NCI-H748 (cell line): ENCODE data around the gene DOK5.

Experiments
- DNase-seq: peaks from one replicate; lab custom pipeline; 2025; ENCODE audit not compliant: unreplicated experiment; lab: John Stamatoyannopoulos, UW

Gene DOK5

GRCh38 chr20:54606380-54606779 is 131.0 kb downstream of the DOK5 start:
- no peak for DNase-seq

GRCh38 chr20:54608039-54608745 is 132.8 kb downstream of the DOK5 start:
- no peak for DNase-seq

DNA sequence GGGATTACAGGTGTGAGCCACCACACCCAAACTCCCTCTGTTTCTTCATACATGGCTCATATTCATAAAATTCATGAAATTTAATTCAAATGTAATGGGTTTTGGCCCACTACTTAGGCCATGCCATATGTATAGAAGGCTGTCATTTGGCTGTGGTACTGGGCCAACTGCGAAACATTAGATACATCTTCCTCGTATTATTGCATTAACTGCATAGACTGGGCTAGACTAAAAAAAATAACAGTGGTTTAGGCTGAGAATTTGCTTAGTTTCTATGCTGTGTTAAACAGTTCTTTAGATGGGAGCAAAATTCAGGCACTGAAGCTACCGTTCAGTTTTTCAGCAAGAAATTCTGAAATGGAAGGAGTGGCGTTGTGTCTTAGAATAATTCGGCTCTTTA is 133.6 kb downstream of the DOK5 start:
- DNase-seq, result no peak

GRCh38 chr20:54611708-54612412 is 136.5 kb downstream of the DOK5 start:
- no peak for DNase-seq

DNA sequence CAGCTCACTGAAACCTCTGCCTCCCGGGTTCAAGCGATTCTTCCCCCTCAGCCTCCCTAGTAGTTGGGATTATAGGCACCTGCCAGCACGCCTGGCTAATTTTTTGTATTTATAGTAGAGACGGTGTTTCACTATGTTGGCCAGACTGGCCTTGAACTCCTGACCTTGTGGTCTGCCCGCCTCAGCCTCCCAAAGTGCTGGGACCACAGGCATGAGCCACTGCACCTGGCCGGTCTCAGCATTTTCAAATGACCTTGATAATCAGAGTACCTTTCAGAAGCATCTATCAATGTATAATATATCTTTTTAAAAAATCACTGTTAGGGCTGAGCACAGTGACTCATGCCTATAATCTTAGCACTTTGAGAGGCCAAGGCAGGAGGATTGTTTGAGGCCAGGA is 143.0 kb downstream of the DOK5 start:
- no peak for DNase-seq

GRCh38 chr20:54619181-54619580 is 143.8 kb downstream of the DOK5 start:
- DNase-seq, result no peak

- no peak for DNase-seq
Measured at GRCh38 chr20:54619682-54620081, 144.3 kb downstream of the DOK5 start.

DNA sequence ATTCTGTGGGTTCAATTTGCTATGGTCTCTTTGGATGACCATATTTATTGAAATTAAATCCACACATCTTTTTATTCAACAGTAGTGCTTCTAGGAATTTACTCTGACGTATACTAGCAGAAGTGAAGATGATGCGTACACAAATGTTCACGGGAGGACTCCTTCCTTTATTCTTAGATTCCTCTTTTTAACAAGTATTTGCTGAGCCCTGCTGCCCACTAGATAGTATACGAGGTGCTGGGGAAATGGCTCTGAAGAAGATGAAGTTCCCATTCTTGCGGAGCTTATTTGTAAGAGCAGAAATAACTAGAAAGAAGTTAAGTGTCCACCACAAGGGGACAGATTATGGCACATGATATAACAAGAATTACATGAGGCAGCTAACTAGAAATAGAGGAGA is 145.2 kb downstream of the DOK5 start:
- DNase-seq, result no peak

DNA sequence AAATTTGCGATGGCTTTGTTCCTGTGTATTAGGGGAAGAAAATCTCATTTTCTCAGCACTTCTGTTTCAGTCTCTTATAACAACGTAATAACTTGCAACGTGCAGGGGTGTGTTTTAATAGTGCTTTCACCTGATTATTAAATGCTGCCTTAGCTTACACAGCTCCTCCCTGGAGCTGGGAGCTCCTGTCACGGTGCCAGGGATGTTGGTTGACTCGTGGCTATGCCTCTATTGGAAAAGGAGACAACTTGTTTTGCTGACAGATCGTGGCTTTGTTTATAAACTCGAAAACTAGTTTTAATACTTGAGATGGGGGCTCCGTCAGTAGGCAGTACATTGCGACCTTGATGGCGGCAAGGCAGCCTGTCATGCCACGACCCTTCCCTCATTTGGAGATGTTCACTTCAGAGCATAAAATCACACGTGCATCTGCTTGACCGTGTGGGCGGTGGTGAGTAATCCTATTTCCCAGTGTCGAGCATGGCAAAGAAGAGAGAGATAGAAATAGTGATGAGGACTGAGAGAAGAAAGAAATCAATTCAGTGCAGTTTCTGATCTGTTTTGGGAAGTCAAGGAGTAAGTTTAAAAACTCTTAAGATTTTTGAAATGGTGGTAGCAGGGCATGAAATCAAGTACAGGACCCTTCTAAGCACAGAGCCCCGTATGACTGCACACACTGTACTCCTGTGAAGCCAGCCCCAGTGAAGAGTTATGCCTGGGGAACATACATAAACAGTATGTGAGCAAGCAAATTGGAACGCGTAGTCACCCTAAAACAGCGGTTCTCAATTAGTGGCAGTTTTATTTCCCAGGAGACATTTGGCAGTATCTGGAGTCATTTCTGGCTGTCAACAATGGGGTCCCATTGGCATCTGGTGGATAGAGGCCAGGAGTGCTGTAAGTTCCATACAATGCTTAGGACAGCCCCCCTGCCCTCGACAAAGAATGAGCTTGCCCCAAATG is 147.2 kb downstream of the DOK5 start:
- no peak for DNase-seq

- DNase-seq, result no peak
Measured at GRCh38 chr20:54623991-54624569, 148.7 kb downstream of the DOK5 start.

DNA sequence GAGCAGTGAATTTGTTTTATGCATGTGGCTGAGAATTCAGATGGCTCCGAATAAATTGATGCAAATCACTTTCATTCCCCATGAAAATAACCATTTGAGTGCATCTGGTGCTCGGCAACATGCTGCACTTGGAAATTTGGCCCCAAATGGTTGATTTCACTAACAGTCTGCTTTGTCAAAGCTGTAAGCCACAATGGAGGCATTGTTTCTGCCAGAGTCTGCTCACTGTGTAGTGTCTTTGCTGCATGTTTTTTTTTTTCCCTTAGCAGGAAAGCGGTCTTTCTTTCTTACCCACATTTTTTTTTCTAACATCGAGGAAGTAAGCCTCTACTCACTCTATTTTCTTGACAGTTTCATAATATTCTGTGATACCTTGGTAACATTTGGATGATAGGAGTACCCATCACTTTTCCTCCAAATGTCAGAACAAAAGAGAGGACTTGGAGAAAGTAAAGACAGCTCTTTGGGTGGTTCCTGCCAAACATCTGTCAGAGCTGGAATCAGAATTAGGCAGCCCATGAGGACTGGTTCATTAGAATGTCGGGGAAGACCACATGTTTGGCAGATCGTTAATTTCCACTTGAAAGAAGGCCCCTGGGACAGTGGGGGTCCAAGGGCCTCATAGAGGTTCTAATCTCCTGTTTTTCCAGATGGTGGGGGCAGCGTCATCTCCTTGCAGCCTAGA is 149.5 kb downstream of the DOK5 start:
- no peak for DNase-seq

DNA sequence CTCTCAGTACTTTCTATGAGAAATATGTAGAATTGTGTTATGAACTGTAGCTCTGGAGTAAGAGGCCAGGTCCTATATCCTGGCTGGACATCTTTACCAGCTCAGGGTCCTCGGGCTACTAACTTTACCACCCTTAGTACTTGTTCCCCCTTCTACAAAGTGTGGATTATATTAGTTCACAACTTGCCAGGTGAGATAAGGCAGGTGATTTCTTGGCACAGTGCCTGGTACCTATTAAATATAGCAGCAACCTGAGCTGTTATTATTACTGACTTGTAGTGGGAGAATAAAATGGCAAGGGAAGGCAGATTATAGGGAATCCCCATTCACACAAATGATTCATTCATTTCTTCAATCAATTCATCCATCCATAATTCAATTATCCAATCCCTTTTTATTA is 150.1 kb downstream of the DOK5 start:
- peak; percentile 5 for DNase-seq

GRCh38 chr20:54626126-54626525 is 150.7 kb downstream of the DOK5 start:
- no peak for DNase-seq

GRCh38 chr20:54629632-54630031 is 154.2 kb downstream of the DOK5 start:
- no peak for DNase-seq

DNA sequence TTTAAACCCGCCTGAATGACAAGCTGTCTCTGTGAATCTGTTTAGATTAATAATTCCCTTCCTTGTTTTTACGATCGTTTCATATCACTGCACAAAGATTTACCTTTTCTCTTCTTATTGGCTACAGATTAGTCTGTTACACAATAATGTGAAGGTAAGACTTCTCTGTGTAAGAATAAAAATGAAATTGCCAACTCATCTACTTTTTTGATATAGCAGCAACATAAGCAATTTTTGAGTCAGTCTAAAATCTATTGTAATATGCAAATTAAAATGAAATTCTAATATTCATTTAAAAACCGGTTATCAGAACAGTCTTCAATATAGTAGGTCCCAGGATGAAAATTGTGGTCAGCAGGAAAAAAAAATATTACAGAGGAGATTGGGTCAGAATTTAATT is 155.2 kb downstream of the DOK5 start:
- no peak for DNase-seq

DNA sequence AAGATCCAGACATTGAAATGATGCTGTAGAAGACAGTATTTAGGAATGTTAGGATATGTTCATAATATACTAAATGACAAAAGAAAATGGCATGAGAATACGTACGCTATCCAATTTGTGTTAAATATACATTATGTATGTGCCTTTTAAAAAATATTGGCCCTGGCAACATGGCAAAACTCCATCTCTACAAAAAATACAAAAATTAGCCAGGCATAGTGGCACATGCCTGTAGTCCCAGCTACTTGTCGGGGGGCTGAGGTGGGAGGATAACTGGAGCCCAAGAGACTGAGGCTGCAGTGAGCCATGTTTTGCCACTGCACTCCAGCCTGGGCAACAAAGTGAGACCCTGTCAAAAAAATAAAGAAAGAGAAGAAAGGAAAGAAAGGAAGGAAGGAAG is 155.7 kb downstream of the DOK5 start:
- DNase-seq, result no peak

GRCh38 chr20:54633374-54634355 is 158.3 kb downstream of the DOK5 start:
- DNase-seq, result no peak

GRCh38 chr20:54636575-54636974 is 161.2 kb downstream of the DOK5 start:
- no peak for DNase-seq

- no peak for DNase-seq
Measured at GRCh38 chr20:54639941-54640340, 164.5 kb downstream of the DOK5 start.

GRCh38 chr20:54640800-54641199 is 165.4 kb downstream of the DOK5 start:
- no peak for DNase-seq
